Liver (tissue), 9 donors: Measurements from ENCODE around the gene FRMD4B. TPM values are rescaled to one million over a fixed set of nuclear protein-coding genes. Genes with fewer than 3 reads are reported as not detected.

Experiments
- DNase-seq: peaks from one replicate; pipeline ENCODE4 v3.0.0-alpha.2; 2017; ENCODE audit warnings: low spot score
- H3K27ac ChIP-seq, 2 donors: one replicate each; pipeline ENCODE4 v1.7.0; 2013; ENCODE audit warnings: inconsistent platforms in 2 of 2, low read length in 2 of 2, control low read depth in 1 of 2, low read depth in 1 of 2, mild to moderate bottlenecking in 1 of 2
- H3K27me3 ChIP-seq, 4 donors: one replicate each; pipeline versions ENCODE4 v1.6.1 to v1.7.0; 2013; ENCODE audit warnings: low read length in 3 of 4, inconsistent platforms in 1 of 4, mild to moderate bottlenecking in 1 of 4, moderate library complexity in 1 of 4; ENCODE audit not compliant: control insufficient read depth in 4 of 4, insufficient read depth in 4 of 4
- H3K36me3 ChIP-seq, 4 donors: one replicate each; pipeline versions ENCODE4 v1.6.1 to v1.7.0; 2013; ENCODE audit warnings: low read length in 3 of 4, mild to moderate bottlenecking in 3 of 4, low read depth in 1 of 4, moderate library complexity in 1 of 4; ENCODE audit not compliant: control insufficient read depth in 4 of 4, insufficient read depth in 3 of 4
- H3K4me1 ChIP-seq, 4 donors: one replicate each; pipeline versions ENCODE4 v1.6.1 to v1.7.0; 2013; ENCODE audit warnings: low read length in 3 of 4, mild to moderate bottlenecking in 3 of 4, moderate library complexity in 1 of 4; ENCODE audit not compliant: control insufficient read depth in 4 of 4, insufficient read depth in 4 of 4
- H3K4me3 ChIP-seq, 3 donors: one replicate each; pipeline versions ENCODE4 v1.6.1 to v1.7.0; 2013; ENCODE audit warnings: low read length in 3 of 3, control low read depth in 1 of 3, low read depth in 1 of 3, mild to moderate bottlenecking in 1 of 3
- H3K9ac ChIP-seq, 2 donors: one replicate each; pipeline ENCODE4 v1.7.0; 2013; ENCODE audit warnings: low read length in 2 of 2, mild to moderate bottlenecking in 2 of 2, moderate library complexity in 2 of 2, control low read depth in 1 of 2, low read depth in 1 of 2
- H3K9me3 ChIP-seq, 4 donors: one replicate each; pipeline versions ENCODE4 v1.6.1 to v1.7.0; 2013; ENCODE audit warnings: low read length in 3 of 4; ENCODE audit not compliant: control insufficient read depth in 4 of 4
- ATF3 ChIP-seq: IDR thresholded peaks from 2 replicates; pipeline ENCODE4 v1.6.1; 2016; ENCODE audit warnings: antibody characterized with exemption
- EGR1 ChIP-seq, 2 donors: IDR thresholded peaks; 2 replicates each; pipeline ENCODE4 v1.6.1; 2016 to 2018; ENCODE audit warnings: antibody characterized with exemption in 2 of 2, low read depth in 2 of 2
- FOXA1 ChIP-seq: IDR thresholded peaks from 2 replicates; pipeline ENCODE4 v1.6.1; 2016; ENCODE audit warnings: antibody characterized with exemption
- FOXA2 ChIP-seq: IDR thresholded peaks from 2 replicates; pipeline ENCODE4 v1.6.1; 2016; ENCODE audit warnings: antibody characterized with exemption
- GABPA ChIP-seq, 2 donors: IDR thresholded peaks in 1 of 2; conservative IDR thresholded peaks in 1 of 2; 2 replicates each; pipeline ENCODE4 v1.6.1; 2016; ENCODE audit warnings: antibody characterized with exemption in 2 of 2, mild to moderate bottlenecking in 1 of 2, moderate library complexity in 1 of 2
- HNF4A ChIP-seq, 2 donors: conservative IDR thresholded peaks; 2 replicates each; pipeline ENCODE4 v1.6.1; 2016; ENCODE audit warnings: antibody characterized with exemption in 2 of 2, mild to moderate bottlenecking in 2 of 2
- HNF4G ChIP-seq: IDR thresholded peaks from 2 replicates; pipeline ENCODE4 v1.6.1; 2016; ENCODE audit warnings: antibody characterized with exemption
- JUND ChIP-seq, 2 donors: IDR thresholded peaks; 2 replicates each; pipeline ENCODE4 v1.6.1; 2016; ENCODE audit warnings: antibody characterized with exemption in 2 of 2
- NR2F2 ChIP-seq: IDR thresholded peaks from 2 replicates; pipeline ENCODE4 v1.6.1; 2016; ENCODE audit warnings: antibody characterized with exemption
- RAD21 ChIP-seq, 2 donors: IDR thresholded peaks; 2 replicates each; pipeline ENCODE4 v1.6.1; 2016; ENCODE audit warnings: antibody characterized with exemption in 2 of 2, mild to moderate bottlenecking in 2 of 2
- RXRA ChIP-seq, 2 donors: IDR thresholded peaks; 2 replicates each; pipeline ENCODE4 v1.6.1; 2017 to 2018; ENCODE audit warnings: antibody characterized with exemption in 2 of 2, mild to moderate bottlenecking in 1 of 2
- SP1 ChIP-seq: IDR thresholded peaks from 2 replicates; pipeline ENCODE4 v1.6.1; 2018; ENCODE audit warnings: antibody characterized with exemption, mild to moderate bottlenecking
- TAF1 ChIP-seq: conservative IDR thresholded peaks from 2 replicates; pipeline ENCODE4 v1.6.1; 2016; ENCODE audit warnings: antibody characterized with exemption, mild to moderate bottlenecking
- ZBTB33 ChIP-seq: IDR thresholded peaks from 2 replicates; pipeline ENCODE4 v1.6.1; 2016; ENCODE audit warnings: antibody characterized with exemption
- WGBS: extraction: QIAGEN DNeasy Blood & Tissue Kit; methylation state at CpG from one replicate; pipeline ENCODE4 v1.1.7; 2013; 5-methylcytosine and 5-hydroxymethylcytosine counted together
- polyA plus RNA-seq, 2 donors: library from polyadenylated mRNA; stranded (reverse) in 1 of 2; unstranded in 1 of 2; fragments of 200-250 nt in 1 of 2; fragments of >200 nt in 1 of 2; fragmentation: Nextera tagmentation in 1 of 2; extraction: Ambion mirVana in 1 of 2; gene quantifications; one replicate each; pipeline versions ENCODE4 v1.2.1 to v1.2.3, GENCODE V29; 2013 to 2015
- total RNA-seq, 2 donors: library from RNA; depleted of rRNA; stranded (reverse); fragments of >200 nt; gene quantifications; one replicate each; pipeline ENCODE4 v1.2.3, GENCODE V29; 2014
- TF ChIP-seq, protein P1 (sequence below): fragments of 150-350 bp; IDR thresholded peaks from 2 replicates; pipeline ENCODE4 v1.5.1; 2017; ENCODE audit warnings: improper control_type of control experiment, low read depth, low read length; ENCODE audit not compliant: missing input control
- donor health status: healthy.
- donor health status: healthy.
- donor health status: healthy.
- donor health status: healthy.
- donor health status: healthy.

The FRMD4B gene
- total and polyA plus RNA-seq, 4 donors, result 7.3 to 22.6 (median 15.0) TPM

- no peak for TF ChIP-seq ZBTB33
- TF ChIP-seq RAD21 (IDR thresholded peaks at IDR 0.05), result no peak
These were observed 97.6 kb downstream of the FRMD4B start (continued) for GRCh38 chr3:69288161-69288895.

DNA sequence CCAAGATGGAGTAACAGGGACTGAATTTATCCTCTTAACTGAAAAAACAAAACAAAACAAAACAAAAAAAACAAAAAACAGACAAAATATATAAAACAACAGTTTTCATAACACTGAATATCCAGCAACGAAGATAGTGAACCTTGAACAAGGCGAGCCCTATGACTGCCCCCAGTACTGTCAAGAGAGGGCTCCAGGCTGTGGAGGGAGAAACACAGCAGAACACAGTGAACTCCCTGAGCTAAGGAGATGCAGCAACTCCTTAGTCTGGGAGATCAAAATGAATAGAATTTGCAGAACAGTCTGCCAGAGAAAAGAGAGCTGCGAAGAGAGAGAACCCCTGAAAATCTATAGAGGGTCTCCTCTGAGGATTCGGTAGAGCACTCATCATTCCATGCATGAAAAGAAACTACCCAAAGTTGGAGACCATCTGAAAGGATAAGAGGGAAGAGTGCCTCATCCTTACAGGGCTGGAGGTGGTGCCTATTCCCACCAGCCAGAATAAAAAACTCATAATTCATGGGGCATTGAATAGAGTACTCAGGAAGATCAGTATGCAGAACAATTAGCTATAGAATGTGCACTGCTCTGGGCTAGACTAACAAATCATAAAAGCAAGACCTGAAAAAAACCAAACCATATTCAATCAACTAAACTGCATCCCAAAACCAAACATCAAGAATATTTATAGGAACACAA is 101.8 kb downstream of the FRMD4B start:
- no peaks in the 10 kb centered on the region for H3K9me3 ChIP-seq
- no peaks in the 10 kb centered on the region for H3K27me3 ChIP-seq
- WGBS, result 92% methylated on average over 4 of the region's 4 CpGs
- TF ChIP-seq TAF1, result no peak
- no peak for TF ChIP-seq FOXA2
- TF ChIP-seq HNF4A (conservative IDR thresholded peaks at IDR 0.05), result no peak
- TF ChIP-seq HNF4G, result no peak
- H3K9ac ChIP-seq, result no peak overlapping the region
- no peaks in the 10 kb centered on the region for H3K4me1 ChIP-seq
- no peak overlapping the region for H3K27ac ChIP-seq
- no peaks in the 10 kb centered on the region for H3K36me3 ChIP-seq
- H3K4me3 ChIP-seq, result no peak overlapping the region
- no peak for DNase-seq

- H3K27ac ChIP-seq, result no peak overlapping the region
- TF ChIP-seq GABPA (IDR thresholded peaks at IDR 0.05 in 1 of 2, conservative IDR thresholded peaks at IDR 0.05 in 1 of 2) (no peak), EGR1 (IDR thresholded peaks at IDR 0.05; ENCODE audit: low read depth in 2 of 2) (no peak), NR2F2 (no peak), RXRA (IDR thresholded peaks at IDR 0.05) (no peak), FOXA2 (no peak), HNF4A (conservative IDR thresholded peaks at IDR 0.05) (no peak), JUND (IDR thresholded peaks at IDR 0.05) (no peak), ATF3 (no peak), RAD21 (IDR thresholded peaks at IDR 0.05) (no peak), FOXA1 (no peak), SP1 (no peak)
- TF ChIP-seq, protein P1, sequence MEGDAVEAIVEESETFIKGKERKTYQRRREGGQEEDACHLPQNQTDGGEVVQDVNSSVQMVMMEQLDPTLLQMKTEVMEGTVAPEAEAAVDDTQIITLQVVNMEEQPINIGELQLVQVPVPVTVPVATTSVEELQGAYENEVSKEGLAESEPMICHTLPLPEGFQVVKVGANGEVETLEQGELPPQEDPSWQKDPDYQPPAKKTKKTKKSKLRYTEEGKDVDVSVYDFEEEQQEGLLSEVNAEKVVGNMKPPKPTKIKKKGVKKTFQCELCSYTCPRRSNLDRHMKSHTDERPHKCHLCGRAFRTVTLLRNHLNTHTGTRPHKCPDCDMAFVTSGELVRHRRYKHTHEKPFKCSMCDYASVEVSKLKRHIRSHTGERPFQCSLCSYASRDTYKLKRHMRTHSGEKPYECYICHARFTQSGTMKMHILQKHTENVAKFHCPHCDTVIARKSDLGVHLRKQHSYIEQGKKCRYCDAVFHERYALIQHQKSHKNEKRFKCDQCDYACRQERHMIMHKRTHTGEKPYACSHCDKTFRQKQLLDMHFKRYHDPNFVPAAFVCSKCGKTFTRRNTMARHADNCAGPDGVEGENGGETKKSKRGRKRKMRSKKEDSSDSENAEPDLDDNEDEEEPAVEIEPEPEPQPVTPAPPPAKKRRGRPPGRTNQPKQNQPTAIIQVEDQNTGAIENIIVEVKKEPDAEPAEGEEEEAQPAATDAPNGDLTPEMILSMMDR, result no peak
- no peaks in the 10 kb centered on the region for H3K27me3 ChIP-seq
- no peak overlapping the region for H3K4me3 ChIP-seq
- H3K9ac ChIP-seq, result no peak overlapping the region
- no peaks in the 10 kb centered on the region for H3K36me3 ChIP-seq
- WGBS, result 81% methylated on average over 5 of the region's 5 CpGs
- no peaks in the 10 kb centered on the region for H3K9me3 ChIP-seq
- no peaks in the 10 kb centered on the region for H3K4me1 ChIP-seq
- DNase-seq, result no peak
These were observed 102.4 kb downstream of the FRMD4B start for GRCh38 chr3:69283496-69283895.
